GM12873 (cell line): ENCODE measurements around the gene PIK3C2B.
A peak's percentile ranks its signal among the peaks of the same experiment; 100 is the strongest.

Experiments used
- CTCF ChIP-seq: IDR thresholded peaks from 2 replicates; pipeline ENCODE4 v1.5.1; 2012; ENCODE audit warnings: low read depth, mild to moderate bottlenecking, moderate library complexity, low read length, control low read depth; ENCODE audit not compliant: insufficient read depth; ENCODE audit errors: missing control alignments

Gene PIK3C2B

GRCh38 chr1:204503913-204504519 lies 9.4 kb upstream of the PIK3C2B start:
- TF ChIP-seq CTCF: no peak

- peak; percentile 63 for TF ChIP-seq CTCF
Measured at GRCh38 chr1:204503122-204503912, 8.7 kb upstream of the PIK3C2B start.

- TF ChIP-seq CTCF: no peak
Measured at GRCh38 chr1:204502241-204502640, 7.6 kb upstream of the PIK3C2B start.

- TF ChIP-seq CTCF: no peak
Measured at GRCh38 chr1:204499511-204500468, 5.2 kb upstream of the PIK3C2B start.

GRCh38 chr1:204498981-204499380 lies 4.4 kb upstream of the PIK3C2B start:
- no peak for TF ChIP-seq CTCF

- TF ChIP-seq CTCF: no peak
Measured at GRCh38 chr1:204495777-204496176, 1.2 kb upstream of the PIK3C2B start.
